Epithelial cell of esophagus (primary cell): Measurements from ENCODE around the gene SECISBP2L.

Experiments
- DNase-seq: peaks from one replicate; pipeline ENCODE4 v3.0.0; 2010; ENCODE audit warnings: low read depth
- H3K4me3 ChIP-seq: 2 replicates; pipeline ENCODE4 v1.5.1; 2011; ENCODE audit warnings: mild to moderate bottlenecking, low read length, control low read depth
- CTCF ChIP-seq: IDR thresholded peaks from 2 replicates; pipeline ENCODE4 v1.5.1; 2011; ENCODE audit warnings: low read depth, mild to moderate bottlenecking, low read length, control low read depth, inconsistent platforms; ENCODE audit not compliant: insufficient read depth; ENCODE audit errors: missing control alignments

SECISBP2L gene

GRCh38 chr15:48955370-48955769 is 90.9 kb downstream of the SECISBP2L start:
- no peak overlapping the region for H3K4me3 ChIP-seq
- no peak for TF ChIP-seq CTCF

GRCh38 chr15:48954538-48954937 is 91.7 kb downstream of the SECISBP2L start:
- H3K4me3 ChIP-seq: no peak overlapping the region
- no peak for TF ChIP-seq CTCF
- DNase-seq: no peak

More at GRCh38 chr15:48955370-48955769, 90.9 kb downstream of the SECISBP2L start:
- no peak for DNase-seq

GRCh38 chr15:48946840-48947187 is 99.4 kb downstream of the SECISBP2L start:
- no peak overlapping the region for H3K4me3 ChIP-seq
- no peak for DNase-seq
- no peak for TF ChIP-seq CTCF

- H3K4me3 ChIP-seq: no peak overlapping the region
- peak; percentile 89 for DNase-seq
- TF ChIP-seq CTCF: no peak
Observed at GRCh38 chr15:48946074-48946839, 100.0 kb downstream of the SECISBP2L start.

- H3K4me3 ChIP-seq: no peak overlapping the region
- peak; percentile 36 for DNase-seq
- no peak for TF ChIP-seq CTCF
Observed at GRCh38 chr15:48945386-48945785, 100.9 kb downstream of the SECISBP2L start.

GRCh38 chr15:48941904-48942303 is 104.3 kb downstream of the SECISBP2L start:
- TF ChIP-seq CTCF: no peak
- DNase-seq: no peak
- no peak overlapping the region for H3K4me3 ChIP-seq

- no peak overlapping the region for H3K4me3 ChIP-seq
- TF ChIP-seq CTCF: no peak
- peak; percentile 90 for DNase-seq
Observed at GRCh38 chr15:48940508-48940907, 105.7 kb downstream of the SECISBP2L start.
